Activated naive CD4-positive, alpha-beta T cell treated with anti-CD3 and anti-CD28 coated beads, Interleukin-2, amount 50 U/mL, for 72 hours (primary cell): ENCODE measurements around the gene ABHD5. TPM values are rescaled to one million over a fixed set of nuclear protein-coding genes. Genes with fewer than 3 reads are reported as not detected.

ENCODE experiments used
- ATAC-seq, 2 donors: fragments of 150-1000 bp; cut with Tn5 transposase; 2 replicates each; pipeline ENCODE4 v1.10.0; 2021; ENCODE audit warnings: mild to moderate bottlenecking in 2 of 2, moderate library complexity in 2 of 2
- DNase-seq, 2 donors: peaks; one replicate each; pipeline ENCODE4 v3.0.0; 2021 to 2022; ENCODE audit warnings: low spot score in 2 of 2
- H3K27ac Mint-ChIP-seq, 2 donors: one replicate each; pipeline ENCODE4 v1.8.0; 2022; ENCODE audit warnings: mild to moderate bottlenecking in 2 of 2, mixed read lengths in 2 of 2
- H3K36me3 Mint-ChIP-seq, 2 donors: one replicate each; pipeline ENCODE4 v1.8.0; 2022; ENCODE audit warnings: mixed read lengths in 2 of 2
- H3K9me3 Mint-ChIP-seq, 2 donors: one replicate each; pipeline ENCODE4 v1.8.0; 2022; ENCODE audit warnings: mixed read lengths in 2 of 2
- total RNA-seq, 2 donors: library from RNA; stranded (reverse); gene quantifications; one replicate each; pipeline ENCODE4 v1.2.3, GENCODE V29; 2022

The ABHD5 gene
- total RNA-seq, 2 donors from 2014 or later = 11.3 to 13.6 TPM

- Mint-ChIP-seq H3K9me3 (no peaks in the 10 kb centered on the region), H3K27ac (peak overlapping the region in 1 of 2 donors; percentile 16), H3K36me3 (no peaks in the 10 kb centered on the region)
- no peak for DNase-seq
- no peak for ATAC-seq
Measured at GRCh38 chr3:43758592-43759225, 68.0 kb downstream of the ABHD5 start.

- ATAC-seq (peak; percentile 32 to 53), DNase-seq (peak in 1 of 2 donors; percentile 1)
- no peaks in the 10 kb centered on the region for H3K36me3 Mint-ChIP-seq
- H3K27ac Mint-ChIP-seq = peak overlapping the region in 1 of 2 donors; percentile 16
- no peaks in the 10 kb centered on the region for H3K9me3 Mint-ChIP-seq
Measured at GRCh38 chr3:43759297-43759782, 68.6 kb downstream of the ABHD5 start.

- H3K36me3 Mint-ChIP-seq = no peaks in the 10 kb centered on the region
- no peaks in the 10 kb centered on the region for H3K9me3 Mint-ChIP-seq
- DNase-seq (no peak), ATAC-seq (no peak)
- no peak overlapping the region for H3K27ac Mint-ChIP-seq
Measured at GRCh38 chr3:43759938-43760337, 69.2 kb downstream of the ABHD5 start.

DNA sequence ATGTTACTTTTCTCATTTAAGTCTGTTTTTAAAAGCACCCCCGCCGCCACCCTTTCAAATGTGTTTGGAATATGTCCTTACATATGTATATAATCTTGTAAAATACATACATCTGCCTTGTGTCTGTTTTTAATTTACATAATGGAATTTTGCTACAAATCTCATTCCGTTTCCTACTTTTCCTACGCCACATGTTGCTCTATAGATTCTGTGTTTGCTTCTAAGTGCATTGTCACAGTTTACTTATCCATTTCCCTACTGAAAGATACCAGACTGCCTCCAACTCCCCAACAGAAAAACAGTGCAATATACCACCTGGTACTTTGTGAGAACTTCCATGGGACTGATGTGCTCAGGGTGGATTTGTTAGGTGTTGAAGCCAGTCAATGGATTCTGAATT lies 70.2 kb downstream of the ABHD5 start:
- Mint-ChIP-seq H3K36me3 (no peaks in the 10 kb centered on the region), H3K27ac (no peak overlapping the region), H3K9me3 (no peaks in the 10 kb centered on the region)
- ATAC-seq (no peak), DNase-seq (no peak)

GRCh38 chr3:43762451-43762850 lies 71.7 kb downstream of the ABHD5 start:
- no peaks in the 10 kb centered on the region for H3K9me3 Mint-ChIP-seq
- H3K27ac Mint-ChIP-seq = no peak overlapping the region
- ATAC-seq (no peak), DNase-seq (no peak)
- no peaks in the 10 kb centered on the region for H3K36me3 Mint-ChIP-seq

- ATAC-seq = no peak
- no peaks in the 10 kb centered on the region for H3K36me3 Mint-ChIP-seq
- no peak for DNase-seq
- no peaks in the 10 kb centered on the region for H3K9me3 Mint-ChIP-seq
- no peak overlapping the region for H3K27ac Mint-ChIP-seq
Measured at GRCh38 chr3:43764056-43764455, 73.3 kb downstream of the ABHD5 start.

- Mint-ChIP-seq H3K27ac (no peak overlapping the region), H3K36me3 (no peaks in the 10 kb centered on the region), H3K9me3 (no peaks in the 10 kb centered on the region)
- DNase-seq (no peak), ATAC-seq (no peak)
Measured at GRCh38 chr3:43764471-43764870, 73.7 kb downstream of the ABHD5 start.

DNA sequence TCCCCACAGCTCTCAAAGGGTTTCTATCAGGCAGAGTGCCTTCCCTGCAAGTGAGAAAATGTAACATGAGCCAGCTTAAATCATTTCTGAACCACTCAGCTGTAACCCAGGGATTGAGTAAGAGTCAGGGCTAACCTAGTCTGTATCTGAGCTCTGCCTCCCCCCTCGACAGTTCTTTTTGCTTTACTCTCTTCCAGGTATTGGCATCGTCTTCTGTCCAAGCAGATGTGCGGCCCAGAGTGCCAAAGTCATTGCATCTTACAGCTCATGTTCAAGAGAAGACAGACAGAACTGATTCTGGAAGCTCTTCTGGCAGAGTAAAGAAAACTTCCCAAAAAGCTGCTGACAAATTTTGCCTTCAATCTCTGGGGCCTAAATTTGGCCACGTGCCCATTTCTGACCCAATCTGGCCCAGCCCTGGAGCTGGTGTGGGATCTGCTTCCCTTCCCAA lies 74.8 kb downstream of the ABHD5 start:
- DNase-seq = no peak
- ATAC-seq = no peak
- Mint-ChIP-seq H3K9me3 (no peaks in the 10 kb centered on the region), H3K27ac (no peak overlapping the region), H3K36me3 (no peaks in the 10 kb centered on the region)

GRCh38 chr3:43766672-43767465 lies 76.1 kb downstream of the ABHD5 start:
- Mint-ChIP-seq H3K36me3 (no peaks in the 10 kb centered on the region), H3K9me3 (no peaks in the 10 kb centered on the region), H3K27ac (peak overlapping the region in 1 of 2 donors; percentile 32)
- ATAC-seq (no peak), DNase-seq (no peak)

- ATAC-seq (no peak), DNase-seq (no peak)
- Mint-ChIP-seq H3K9me3 (no peaks in the 10 kb centered on the region), H3K27ac (no peak overlapping the region), H3K36me3 (no peaks in the 10 kb centered on the region)
Measured at GRCh38 chr3:43768381-43768973, 77.7 kb downstream of the ABHD5 start.

GRCh38 chr3:43769097-43769884 lies 78.6 kb downstream of the ABHD5 start:
- Mint-ChIP-seq H3K9me3 (no peaks in the 10 kb centered on the region), H3K36me3 (no peaks in the 10 kb centered on the region), H3K27ac (peak overlapping the region in 1 of 2 donors; percentile 36)
- DNase-seq (peak; percentile 68 to 89), ATAC-seq (peak; percentile 38 to 59)

GRCh38 chr3:43769885-43770425 lies 79.2 kb downstream of the ABHD5 start:
- Mint-ChIP-seq H3K36me3 (no peaks in the 10 kb centered on the region), H3K9me3 (no peaks in the 10 kb centered on the region), H3K27ac (peak overlapping the region in 1 of 2 donors; percentile 60)
- ATAC-seq (peak; percentile 68 to 78), DNase-seq (peak; percentile 13 to 61)

DNA sequence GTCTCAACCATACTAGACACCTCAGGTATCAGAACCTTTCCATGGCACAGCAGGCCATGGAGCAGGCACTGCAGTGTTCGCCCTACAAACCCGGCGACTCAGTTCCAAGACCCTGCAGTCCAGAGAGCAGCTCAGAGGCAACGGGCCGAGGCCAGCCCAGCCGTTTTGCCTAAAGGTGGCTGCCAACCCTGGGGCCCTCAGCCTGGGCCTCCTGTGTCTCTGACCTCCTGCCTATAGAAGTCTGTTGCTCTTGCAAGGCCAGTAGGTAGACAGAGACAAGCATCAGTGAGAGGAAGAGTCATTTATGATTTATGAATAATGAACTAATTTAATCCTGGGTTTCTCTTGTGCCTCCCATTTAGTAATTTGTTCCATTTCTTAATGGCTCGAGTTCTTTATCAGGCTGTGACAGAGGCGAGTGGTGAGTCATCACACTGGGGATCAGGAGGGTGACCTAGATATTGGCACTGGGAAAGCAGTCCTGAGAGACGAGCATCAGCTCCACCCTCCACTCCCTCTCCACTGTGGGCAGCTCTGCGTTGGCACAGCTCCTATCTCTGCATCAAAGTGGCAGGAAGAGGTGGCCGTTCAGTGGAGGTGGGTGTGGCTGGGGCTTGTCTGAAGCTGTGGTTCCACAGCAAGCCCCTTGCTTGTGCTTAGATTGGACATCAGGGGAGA lies 79.8 kb downstream of the ABHD5 start:
- Mint-ChIP-seq H3K9me3 (no peaks in the 10 kb centered on the region), H3K27ac (peak overlapping the region in 1 of 2 donors; percentile 60), H3K36me3 (no peaks in the 10 kb centered on the region)
- peak in 1 of 2 donors; percentile 7 for DNase-seq
- peak; percentile 60 to 61 for ATAC-seq

- Mint-ChIP-seq H3K27ac (no peak overlapping the region), H3K36me3 (no peaks in the 10 kb centered on the region), H3K9me3 (no peaks in the 10 kb centered on the region)
- no peak for ATAC-seq
- DNase-seq = no peak
Measured at GRCh38 chr3:43771610-43772009, 80.9 kb downstream of the ABHD5 start.

- DNase-seq (peak in 1 of 2 donors; percentile 23), ATAC-seq (no peak)
- H3K27ac Mint-ChIP-seq = no peak overlapping the region
- H3K9me3 Mint-ChIP-seq = no peaks in the 10 kb centered on the region
- no peaks in the 10 kb centered on the region for H3K36me3 Mint-ChIP-seq
Measured at GRCh38 chr3:43773273-43774094, 82.7 kb downstream of the ABHD5 start.
